PC-9 (cell line): ENCODE measurements around the gene AHDC1.

Experiments used
- EZH2 ChIP-seq: fragments of 200-600 bp; sonication (generic); IDR thresholded peaks from 2 replicates; pipeline ENCODE4 v1.8.0; 2017; ENCODE audit warnings: antibody characterized with exemption, low read depth
- TF ChIP-seq, protein P1 (sequence below): fragments of 200-600 bp; sonication (generic); conservative IDR thresholded peaks from 2 replicates; pipeline ENCODE4 v1.6.1; 2017; ENCODE audit warnings: mixed run types, antibody characterized with exemption, mild to moderate bottlenecking, moderate library complexity

DNA sequence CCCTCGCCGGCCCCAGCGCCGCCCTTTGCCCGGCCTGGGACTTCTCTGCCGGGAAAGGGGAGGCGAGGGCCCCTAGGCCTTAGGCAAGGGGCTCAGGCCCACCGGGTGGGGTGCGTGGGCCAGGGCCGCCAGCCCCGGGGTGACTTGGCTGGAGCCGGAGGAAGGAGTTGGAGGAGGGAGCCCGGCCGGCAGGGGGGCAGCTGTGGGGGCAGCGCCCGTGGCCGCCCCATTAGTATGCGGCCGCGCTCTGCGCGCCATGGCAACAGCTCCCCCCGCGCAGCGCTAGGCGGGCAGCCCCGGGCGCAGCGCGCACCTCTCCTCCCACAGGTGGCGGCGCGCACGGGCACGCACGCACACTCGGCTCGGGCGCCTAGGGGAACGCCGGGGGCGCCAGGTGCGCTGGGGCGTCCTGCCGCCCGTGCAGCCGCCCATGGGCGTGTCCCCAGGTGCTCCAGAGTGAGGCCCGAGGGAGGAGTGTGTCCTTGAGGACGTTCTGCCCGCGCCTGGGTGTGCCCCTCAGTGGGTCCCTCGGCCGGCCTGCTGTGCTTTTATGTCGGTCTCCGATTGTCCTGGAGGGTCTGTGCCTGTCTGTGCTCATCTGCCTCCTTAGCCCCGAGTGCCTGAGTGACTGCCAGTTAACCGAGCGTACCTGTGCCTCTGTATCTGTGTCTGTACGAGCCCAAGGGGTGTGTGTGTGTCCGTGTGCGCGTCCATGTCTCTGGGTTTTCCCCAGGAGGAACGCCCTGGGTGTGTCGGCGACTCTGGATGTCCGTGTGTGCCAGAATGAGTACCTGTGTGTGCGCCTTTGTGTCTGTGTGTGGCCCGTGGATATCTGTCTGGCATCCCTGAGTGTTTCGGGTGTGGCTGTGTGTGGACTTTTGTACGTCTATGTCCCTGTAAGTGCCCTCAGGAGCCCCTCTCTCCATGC lies 75.8 kb downstream of the AHDC1 start:
- TF ChIP-seq, protein P1, sequence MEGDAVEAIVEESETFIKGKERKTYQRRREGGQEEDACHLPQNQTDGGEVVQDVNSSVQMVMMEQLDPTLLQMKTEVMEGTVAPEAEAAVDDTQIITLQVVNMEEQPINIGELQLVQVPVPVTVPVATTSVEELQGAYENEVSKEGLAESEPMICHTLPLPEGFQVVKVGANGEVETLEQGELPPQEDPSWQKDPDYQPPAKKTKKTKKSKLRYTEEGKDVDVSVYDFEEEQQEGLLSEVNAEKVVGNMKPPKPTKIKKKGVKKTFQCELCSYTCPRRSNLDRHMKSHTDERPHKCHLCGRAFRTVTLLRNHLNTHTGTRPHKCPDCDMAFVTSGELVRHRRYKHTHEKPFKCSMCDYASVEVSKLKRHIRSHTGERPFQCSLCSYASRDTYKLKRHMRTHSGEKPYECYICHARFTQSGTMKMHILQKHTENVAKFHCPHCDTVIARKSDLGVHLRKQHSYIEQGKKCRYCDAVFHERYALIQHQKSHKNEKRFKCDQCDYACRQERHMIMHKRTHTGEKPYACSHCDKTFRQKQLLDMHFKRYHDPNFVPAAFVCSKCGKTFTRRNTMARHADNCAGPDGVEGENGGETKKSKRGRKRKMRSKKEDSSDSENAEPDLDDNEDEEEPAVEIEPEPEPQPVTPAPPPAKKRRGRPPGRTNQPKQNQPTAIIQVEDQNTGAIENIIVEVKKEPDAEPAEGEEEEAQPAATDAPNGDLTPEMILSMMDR: no peak
- TF ChIP-seq EZH2: no peak
